ENCODE data around the gene SEL1L.

GRCh38 chr14:81423504-81423903 is 110.1 kb downstream of the SEL1L start:
- TF ChIP-seq CTCF (IDR thresholded peaks at IDR 0.05) (no peak), EZH2phosphoT487 (IDR thresholded peaks at IDR 0.05) (no peak)

Data from neural progenitor cell (in vitro differentiated cells).